Lower leg skin (tissue), 3 donors: Measurements from ENCODE around the gene CLASP2.

Source experiments
- CTCF ChIP-seq, 3 donors: fragments of 450-650 bp; IDR thresholded peaks; one replicate each; pipeline ENCODE4 v1.5.1; 2016; ENCODE audit warnings: antibody characterized with exemption in 3 of 3, mild to moderate bottlenecking in 3 of 3, moderate library complexity in 2 of 3
- POLR2A ChIP-seq, 2 donors: fragments of 450-650 bp; IDR thresholded peaks; one replicate each; pipeline ENCODE4 v1.6.1; 2016 to 2017; ENCODE audit warnings: antibody characterized with exemption in 2 of 2, mild to moderate bottlenecking in 1 of 2, moderate library complexity in 1 of 2

- TF ChIP-seq CTCF (IDR thresholded peaks at IDR 0.05): no peak
- TF ChIP-seq POLR2A (IDR thresholded peaks at IDR 0.05): no peak
These were observed 53.9 kb downstream of the CLASP2 start for GRCh38 chr3:33664195-33664594.
